Caco-2 (cell line): ENCODE data around the gene EZH2. TPM values are rescaled to one million over a fixed set of nuclear protein-coding genes. Genes with fewer than 3 reads are reported as not detected.

Source experiments
- BruUV-seq: library from RNA; stranded (reverse); fragments of 400-500 nt; replicated peaks from 2 replicates; lab custom pipeline; 2021; lab: Mats Ljungman, UMichigan
- CTCF ChIA-PET: fragments of 300-600 bp; sonication (Branson Sonifier 250); formaldehyde crosslinking; loops from one replicate; lab custom pipeline; 2022; ENCODE audit warnings: antibody characterized with exemption; lab: Charles Lee
- POLR2A ChIA-PET: fragments of 300-600 bp; sonication (Branson Sonifier 250); formaldehyde crosslinking; loops from one replicate; lab custom pipeline; 2022; ENCODE audit warnings: antibody characterized with exemption; lab: Charles Lee
- DNase-seq, 2 experiments: peaks; one replicate each; pipeline versions ENCODE4 v3.0.0 to v3.0.0-alpha.2; 2020 to 2022
- H3K27me3 ChIP-seq: replicated peaks from 2 replicates; pipeline ENCODE4 v1.6.0; 2011; ENCODE audit warnings: low read length; ENCODE audit not compliant: control insufficient read depth, insufficient read depth
- H3K36me3 ChIP-seq: 2 replicates; pipeline ENCODE4 v1.5.1; 2011; ENCODE audit warnings: low read length; ENCODE audit not compliant: control insufficient read depth, insufficient read depth
- H3K4me1 ChIP-seq: fragments of 250-450 bp; sonication (Bioruptor Pico); 2 replicates; pipeline ENCODE4 v1.5.1; 2020; ENCODE audit warnings: mild to moderate bottlenecking
- H3K4me3 ChIP-seq: 2 replicates; pipeline ENCODE4 v1.5.1; 2011; ENCODE audit warnings: low read depth, mild to moderate bottlenecking, control low read depth, low read length
- H3K9me3 ChIP-seq: fragments of 250-450 bp; sonication (Bioruptor Pico); 2 replicates; pipeline ENCODE4 v1.5.1; 2020; ENCODE audit warnings: mild to moderate bottlenecking, moderate library complexity
- H3K27ac Mint-ChIP-seq: one replicate; pipeline ENCODE4 v1.8.0; 2022; ENCODE audit warnings: mixed read lengths; ENCODE audit not compliant: unreplicated experiment
- H3K27me3 Mint-ChIP-seq: one replicate; pipeline ENCODE4 v1.8.0; 2022; ENCODE audit warnings: mixed read lengths; ENCODE audit not compliant: insufficient read depth, unreplicated experiment
- H3K36me3 Mint-ChIP-seq: one replicate; pipeline ENCODE4 v1.8.0; 2022; ENCODE audit warnings: mild to moderate bottlenecking, mixed read lengths; ENCODE audit not compliant: insufficient read depth, unreplicated experiment
- H3K4me1 Mint-ChIP-seq: one replicate; pipeline ENCODE4 v1.8.0; 2022; ENCODE audit warnings: low read depth, mixed read lengths; ENCODE audit not compliant: unreplicated experiment
- H3K4me3 Mint-ChIP-seq: one replicate; pipeline ENCODE4 v1.8.0; 2022; ENCODE audit warnings: mild to moderate bottlenecking, moderate library complexity, mixed read lengths; ENCODE audit not compliant: unreplicated experiment
- H3K9me3 Mint-ChIP-seq: one replicate; pipeline ENCODE4 v1.8.0; 2022; ENCODE audit warnings: mixed read lengths; ENCODE audit not compliant: unreplicated experiment
- intact Hi-C: fragments of 100-400 bp; cut with micrococcal nuclease; formaldehyde crosslinking; loops from one replicate; pipeline ENCODE4 v1.10.0; 2022; ENCODE audit not compliant: unreplicated experiment
- total RNA-seq: library from RNA; stranded (reverse); gene quantifications from 2 replicates; pipeline ENCODE4 v1.2.3, GENCODE V29; 2022
- TF ChIP-seq, protein P1 (sequence below), 2 experiments: fragments of 200-600 bp in 1 of 2; IDR thresholded peaks; 1 replicate in 1 of 2; 2 replicates in 1 of 2; pipeline versions ENCODE4 v1.5.1 to v1.8.0; 2011 to 2022; ENCODE audit warnings: antibody characterized with exemption in 1 of 2, control low read depth in 1 of 2, inconsistent platforms in 1 of 2, low read depth in 1 of 2, low read length in 1 of 2, mild to moderate bottlenecking in 1 of 2, moderate library complexity in 1 of 2; ENCODE audit not compliant: insufficient read depth in 1 of 2, severe bottlenecking in 1 of 2, unreplicated experiment in 1 of 2

Gene EZH2
- total RNA-seq, 1 experiment from 2014 or later, result 63.7 TPM

DNA sequence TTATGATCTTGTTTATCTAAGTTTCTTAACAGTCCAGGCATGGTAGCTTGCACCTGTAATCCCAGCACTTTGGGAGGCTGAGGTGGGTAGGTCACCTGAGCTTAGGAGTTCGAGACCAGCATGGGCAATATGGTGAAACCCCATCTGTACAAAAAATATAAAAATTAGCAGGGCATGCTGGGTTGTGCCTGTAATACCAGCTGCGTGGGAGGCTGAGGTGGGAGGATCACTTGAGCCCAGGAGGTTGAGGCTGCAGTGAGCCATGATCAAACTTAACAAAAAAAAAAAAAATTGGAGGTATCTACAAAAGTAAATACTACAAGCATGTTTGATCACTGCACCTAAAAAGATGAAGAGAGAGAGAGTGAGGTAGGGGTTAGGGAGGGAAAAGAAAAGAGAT, 9.0 kb upstream of the EZH2 start:
- no peak for DNase-seq
- no peaks in the 10 kb centered on the region for H3K27me3 Mint-ChIP-seq
- Histone ChIP-seq H3K4me3 (no peak overlapping the region), H3K9me3 (no peaks in the 10 kb centered on the region), H3K36me3 (no peaks in the 10 kb centered on the region), H3K4me1 (no peaks in the 10 kb centered on the region), H3K27me3 (no peaks in the 10 kb centered on the region)
- no peak overlapping the region for H3K27ac Mint-ChIP-seq
- TF ChIP-seq, protein P1, sequence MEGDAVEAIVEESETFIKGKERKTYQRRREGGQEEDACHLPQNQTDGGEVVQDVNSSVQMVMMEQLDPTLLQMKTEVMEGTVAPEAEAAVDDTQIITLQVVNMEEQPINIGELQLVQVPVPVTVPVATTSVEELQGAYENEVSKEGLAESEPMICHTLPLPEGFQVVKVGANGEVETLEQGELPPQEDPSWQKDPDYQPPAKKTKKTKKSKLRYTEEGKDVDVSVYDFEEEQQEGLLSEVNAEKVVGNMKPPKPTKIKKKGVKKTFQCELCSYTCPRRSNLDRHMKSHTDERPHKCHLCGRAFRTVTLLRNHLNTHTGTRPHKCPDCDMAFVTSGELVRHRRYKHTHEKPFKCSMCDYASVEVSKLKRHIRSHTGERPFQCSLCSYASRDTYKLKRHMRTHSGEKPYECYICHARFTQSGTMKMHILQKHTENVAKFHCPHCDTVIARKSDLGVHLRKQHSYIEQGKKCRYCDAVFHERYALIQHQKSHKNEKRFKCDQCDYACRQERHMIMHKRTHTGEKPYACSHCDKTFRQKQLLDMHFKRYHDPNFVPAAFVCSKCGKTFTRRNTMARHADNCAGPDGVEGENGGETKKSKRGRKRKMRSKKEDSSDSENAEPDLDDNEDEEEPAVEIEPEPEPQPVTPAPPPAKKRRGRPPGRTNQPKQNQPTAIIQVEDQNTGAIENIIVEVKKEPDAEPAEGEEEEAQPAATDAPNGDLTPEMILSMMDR (IDR thresholded peaks at IDR 0.05; ENCODE audit: insufficient read depth in 1 of 2, low read depth in 1 of 2, low read length in 1 of 2, severe bottlenecking in 1 of 2, unreplicated experiment in 1 of 2), result no peak
- CTCF ChIA-PET, result interaction anchor here (0.7 kb wide), 1 partner anchor 48 kb away, joined by 4 read pairs; no protein-coding TSS in a partner anchor
- H3K36me3 Mint-ChIP-seq, result no peaks in the 10 kb centered on the region
- intact Hi-C loops, result no loop called here
- no TSS peak for BruUV-seq
- no peaks in the 10 kb centered on the region for H3K4me1 Mint-ChIP-seq
- no peaks in the 10 kb centered on the region for H3K9me3 Mint-ChIP-seq
- no peak overlapping the region for H3K4me3 Mint-ChIP-seq
- POLR2A ChIA-PET, result no interaction called here

DNA sequence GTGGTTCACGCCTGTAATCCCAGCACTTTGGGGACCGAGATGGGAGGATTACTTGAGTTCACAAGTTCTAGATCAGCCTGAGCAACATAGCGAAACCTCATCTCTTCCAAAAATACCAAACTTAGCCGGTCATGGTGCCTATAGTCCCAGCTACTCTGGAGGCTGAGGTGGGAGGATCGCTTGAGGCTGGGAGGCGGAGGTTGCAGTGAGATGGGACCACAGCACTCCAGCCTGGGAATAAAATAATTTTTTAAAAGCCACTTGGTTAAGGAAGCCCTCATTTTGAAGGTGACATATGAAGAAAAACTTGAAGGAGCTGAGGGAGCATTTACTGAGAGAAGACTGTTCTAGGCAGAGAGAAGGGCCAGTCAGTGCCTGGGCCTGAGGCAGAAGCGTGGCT, 4.2 kb upstream of the EZH2 start:
- Mint-ChIP-seq H3K4me1 (no peaks in the 10 kb centered on the region), H3K9me3 (no peaks in the 10 kb centered on the region), H3K27me3 (no peaks in the 10 kb centered on the region), H3K36me3 (peaks cover 25% of the 10 kb centered on the region), H3K4me3 (no peak overlapping the region), H3K27ac (peak overlapping the region; percentile 30)
- intact Hi-C loops, result loop anchor here (10.0 kb wide), 1 partner anchor 193 kb away; the partner anchor contains the start of gene CUL1
- Histone ChIP-seq H3K9me3 (no peaks in the 10 kb centered on the region), H3K36me3 (no peaks in the 10 kb centered on the region), H3K27me3 (no peaks in the 10 kb centered on the region), H3K4me3 (no peak overlapping the region), H3K4me1 (peaks cover 6% of the 10 kb centered on the region; the same call in 1 of the 2 replicates)
- DNase-seq, result no peak
- ChIA-PET POLR2A (no interaction called here), CTCF (no interaction called here)
- TF ChIP-seq, protein P1 (IDR thresholded peaks at IDR 0.05; ENCODE audit: insufficient read depth in 1 of 2, low read depth in 1 of 2, low read length in 1 of 2, severe bottlenecking in 1 of 2, unreplicated experiment in 1 of 2), result no peak
- BruUV-seq, result no TSS peak

DNA sequence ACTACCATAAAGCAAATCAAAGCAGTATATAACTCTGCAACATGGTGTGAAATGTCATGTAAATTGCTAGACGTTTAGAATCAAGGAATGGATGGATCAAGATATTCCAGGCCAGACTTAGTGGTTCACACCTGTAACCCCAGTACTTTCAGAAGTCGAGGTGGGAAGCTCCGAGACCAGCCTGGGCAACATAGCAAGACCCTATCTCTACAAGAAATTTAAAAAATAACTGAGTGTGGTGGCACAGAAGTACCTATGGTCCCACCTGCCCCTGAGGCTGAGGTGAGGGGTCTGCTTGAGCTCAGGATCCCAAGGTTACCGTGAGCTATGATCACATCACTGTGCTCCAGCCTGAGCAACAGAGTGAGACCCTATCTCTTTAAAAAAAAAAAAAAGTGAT, 2.8 kb upstream of the EZH2 start:
- intact Hi-C loops, result loop anchor here (10.0 kb wide), 1 partner anchor 192 kb away; the partner anchor contains the start of gene CUL1
- no TSS peak for BruUV-seq
- H3K4me1 ChIP-seq, result peaks cover 6% of the 10 kb centered on the region; the same call in 1 of the 2 replicates
- peaks cover 29% of the 10 kb centered on the region for H3K36me3 Mint-ChIP-seq
- no peak for DNase-seq
- POLR2A ChIA-PET, result no interaction called here
- H3K4me1 Mint-ChIP-seq, result no peaks in the 10 kb centered on the region
- H3K27me3 Mint-ChIP-seq, result no peaks in the 10 kb centered on the region
- H3K27me3 ChIP-seq, result no peaks in the 10 kb centered on the region
- H3K27ac Mint-ChIP-seq, result no peak overlapping the region
- H3K4me3 ChIP-seq, result no peak overlapping the region
- no peak overlapping the region for H3K4me3 Mint-ChIP-seq
- CTCF ChIA-PET, result interaction anchor here (0.7 kb wide), 1 partner anchor 766 kb away, joined by 3 read pairs; no protein-coding TSS in a partner anchor
- H3K9me3 ChIP-seq, result no peaks in the 10 kb centered on the region
- H3K9me3 Mint-ChIP-seq, result no peaks in the 10 kb centered on the region
- no peaks in the 10 kb centered on the region for H3K36me3 ChIP-seq
- TF ChIP-seq, protein P1 (IDR thresholded peaks at IDR 0.05; ENCODE audit: insufficient read depth in 1 of 2, low read depth in 1 of 2, low read length in 1 of 2, severe bottlenecking in 1 of 2, unreplicated experiment in 1 of 2), result no peak
